ENCODE data around the gene HIVEP3.

Gene HIVEP3

DNA sequence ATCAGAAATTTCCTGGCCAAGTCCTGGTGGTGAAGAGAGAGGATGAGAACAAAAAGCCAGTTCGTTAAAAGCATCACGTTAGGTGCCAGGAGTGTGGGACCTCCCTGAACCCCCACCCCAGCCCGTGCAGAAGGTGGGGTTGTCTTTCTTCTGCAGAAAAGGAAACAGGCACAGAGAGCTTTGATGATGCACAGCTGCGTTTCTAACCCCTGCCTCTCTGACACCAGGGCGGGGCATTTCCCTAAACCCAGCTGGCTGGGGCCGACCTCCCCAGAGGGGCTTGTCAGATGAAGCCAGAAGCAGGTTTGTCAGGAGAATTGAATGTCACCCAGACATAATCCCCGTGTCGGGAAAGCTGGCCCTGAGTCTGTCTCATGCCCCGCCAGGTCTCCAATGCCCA lies 244.9 kb downstream of the HIVEP3 start:
- peak overlapping the region; percentile 35; the same call in 1 of the 2 replicates for H2AFZ ChIP-seq (ENCODE audit: low read length)
- no peaks in the 10 kb centered on the region for H3K9me3 ChIP-seq (replicated peaks; ENCODE audit: insufficient read depth, low read length)
- peak overlapping the region; percentile 19; the same call in 1 of the 2 replicates for H3K4me3 ChIP-seq (ENCODE audit: low read length)
- TF ChIP-seq, protein P1, sequence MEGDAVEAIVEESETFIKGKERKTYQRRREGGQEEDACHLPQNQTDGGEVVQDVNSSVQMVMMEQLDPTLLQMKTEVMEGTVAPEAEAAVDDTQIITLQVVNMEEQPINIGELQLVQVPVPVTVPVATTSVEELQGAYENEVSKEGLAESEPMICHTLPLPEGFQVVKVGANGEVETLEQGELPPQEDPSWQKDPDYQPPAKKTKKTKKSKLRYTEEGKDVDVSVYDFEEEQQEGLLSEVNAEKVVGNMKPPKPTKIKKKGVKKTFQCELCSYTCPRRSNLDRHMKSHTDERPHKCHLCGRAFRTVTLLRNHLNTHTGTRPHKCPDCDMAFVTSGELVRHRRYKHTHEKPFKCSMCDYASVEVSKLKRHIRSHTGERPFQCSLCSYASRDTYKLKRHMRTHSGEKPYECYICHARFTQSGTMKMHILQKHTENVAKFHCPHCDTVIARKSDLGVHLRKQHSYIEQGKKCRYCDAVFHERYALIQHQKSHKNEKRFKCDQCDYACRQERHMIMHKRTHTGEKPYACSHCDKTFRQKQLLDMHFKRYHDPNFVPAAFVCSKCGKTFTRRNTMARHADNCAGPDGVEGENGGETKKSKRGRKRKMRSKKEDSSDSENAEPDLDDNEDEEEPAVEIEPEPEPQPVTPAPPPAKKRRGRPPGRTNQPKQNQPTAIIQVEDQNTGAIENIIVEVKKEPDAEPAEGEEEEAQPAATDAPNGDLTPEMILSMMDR (IDR thresholded peaks at IDR 0.05; ENCODE audit: low read length): no peak
- TF ChIP-seq EZH2phosphoT487 (IDR thresholded peaks at IDR 0.05; ENCODE audit: low read length) (no peak), EZH2 (optimal IDR thresholded peaks at IDR 0.05; ENCODE audit: low read depth, low read length) (no peak)
- H3K79me2 ChIP-seq (ENCODE audit: low read length): no peaks in the 10 kb centered on the region
- no peaks in the 10 kb centered on the region for H3K9me2 ChIP-seq (replicated peaks; ENCODE audit: insufficient read depth, low read length)
- peak overlapping the region; percentile 51; the same call in 1 of the 2 replicates for H3K9ac ChIP-seq (ENCODE audit: low read length)
- no peaks in the 10 kb centered on the region for H3K36me3 ChIP-seq (replicated peaks; ENCODE audit: insufficient read depth, low read length)
- DNase-seq: peak; percentile 60
- peak overlapping the region; percentile 47 for H3K4me2 ChIP-seq (ENCODE audit: low read depth, low read length)
- H3K27me3 ChIP-seq (replicated peaks; ENCODE audit: insufficient read depth, low read length): no peaks in the 10 kb centered on the region
- peak overlapping the region; percentile 77 for H3K27ac ChIP-seq (ENCODE audit: low read length)
- H3F3A ChIP-seq (ENCODE audit: insufficient read depth, low read length): peaks cover 12% of the 10 kb centered on the region
- no peaks in the 10 kb centered on the region for H4K20me1 ChIP-seq (ENCODE audit: insufficient read depth, low read length)
- peaks cover 39% of the 10 kb centered on the region for H3K4me1 ChIP-seq (ENCODE audit: low read length)

DNA sequence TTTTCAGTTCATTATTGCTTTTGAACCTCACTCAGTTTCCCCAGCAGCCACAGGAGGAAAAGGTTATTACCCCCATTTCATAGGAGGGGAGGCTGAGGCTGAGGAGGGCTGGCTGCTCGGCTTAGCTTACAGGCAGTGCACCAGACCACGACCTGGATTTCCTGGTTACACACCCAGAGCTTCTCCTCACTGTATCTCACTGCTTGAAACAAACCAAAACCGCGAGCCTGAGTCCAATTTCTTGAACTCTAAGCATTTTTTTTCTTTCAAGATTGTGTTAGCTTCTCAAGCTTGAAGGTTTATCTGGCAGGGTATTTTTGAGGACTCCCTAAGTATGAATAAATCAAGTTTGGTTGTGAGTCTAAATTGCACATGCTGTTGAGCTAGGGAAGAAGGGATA lies 245.3 kb downstream of the HIVEP3 start:
- peak overlapping the region; percentile 35 for H2AFZ ChIP-seq (ENCODE audit: low read length)
- peak overlapping the region; percentile 77 for H3K27ac ChIP-seq (ENCODE audit: low read length)
- H3K4me2 ChIP-seq (ENCODE audit: low read depth, low read length): peak overlapping the region; percentile 47
- peaks cover 12% of the 10 kb centered on the region for H3F3A ChIP-seq (ENCODE audit: insufficient read depth, low read length)
- peaks cover 37% of the 10 kb centered on the region for H3K4me1 ChIP-seq (ENCODE audit: low read length)
- H3K36me3 ChIP-seq (replicated peaks; ENCODE audit: insufficient read depth, low read length): no peaks in the 10 kb centered on the region
- DNase-seq: peak; percentile 79
- H4K20me1 ChIP-seq (ENCODE audit: insufficient read depth, low read length): no peaks in the 10 kb centered on the region
- no peaks in the 10 kb centered on the region for H3K9me3 ChIP-seq (replicated peaks; ENCODE audit: insufficient read depth, low read length)
- no peaks in the 10 kb centered on the region for H3K27me3 ChIP-seq (replicated peaks; ENCODE audit: insufficient read depth, low read length)
- peak overlapping the region; percentile 51 for H3K9ac ChIP-seq (ENCODE audit: low read length)
- no peaks in the 10 kb centered on the region for H3K9me2 ChIP-seq (replicated peaks; ENCODE audit: insufficient read depth, low read length)
- no peak for TF ChIP-seq EZH2 (optimal IDR thresholded peaks at IDR 0.05; ENCODE audit: low read depth, low read length)
- TF ChIP-seq EZH2phosphoT487 (IDR thresholded peaks at IDR 0.05; ENCODE audit: low read length): no peak
- TF ChIP-seq, protein P1 (IDR thresholded peaks at IDR 0.05; ENCODE audit: low read length): no peak
- H3K79me2 ChIP-seq (ENCODE audit: low read length): no peaks in the 10 kb centered on the region
- peak overlapping the region; percentile 19; the same call in 1 of the 2 replicates for H3K4me3 ChIP-seq (ENCODE audit: low read length)

DNA sequence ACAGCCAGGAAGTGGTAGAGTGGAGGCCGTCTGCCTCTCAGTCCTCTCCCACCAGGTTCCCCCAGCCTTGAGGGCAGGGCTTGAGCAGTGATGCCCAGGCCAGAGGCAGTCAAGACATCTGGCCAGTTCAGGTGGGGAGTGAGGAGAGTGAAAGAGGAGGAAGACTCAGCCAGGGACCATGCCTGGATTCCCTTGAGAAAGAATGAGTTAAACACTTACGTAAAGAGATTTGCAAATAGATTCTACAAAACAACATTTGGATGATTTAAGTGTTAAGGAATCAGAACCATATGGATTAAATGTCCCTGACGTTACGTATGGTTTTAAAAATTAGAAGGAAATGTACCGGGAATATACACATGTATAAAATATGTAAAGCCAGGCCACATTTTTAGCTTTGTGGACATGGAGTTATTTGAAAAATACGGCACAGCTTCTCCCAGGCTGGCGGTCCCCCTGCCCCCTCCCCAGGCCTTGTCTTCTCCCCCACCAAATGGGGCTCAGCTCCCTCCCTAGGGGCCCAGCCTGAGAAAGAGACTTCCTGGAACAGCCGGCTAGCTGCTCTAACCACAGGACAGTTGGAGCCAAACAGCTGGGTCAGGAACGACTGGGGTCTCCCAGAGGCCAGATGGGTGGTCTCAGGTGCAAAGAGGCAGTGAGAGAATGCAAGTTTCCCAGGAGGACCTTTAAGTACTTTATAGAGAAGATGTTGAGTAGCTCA lies 245.9 kb downstream of the HIVEP3 start:
- no peak for TF ChIP-seq EZH2 (optimal IDR thresholded peaks at IDR 0.05; ENCODE audit: low read depth, low read length)
- TF ChIP-seq EZH2phosphoT487 (IDR thresholded peaks at IDR 0.05; ENCODE audit: low read length): no peak
- TF ChIP-seq, protein P1 (IDR thresholded peaks at IDR 0.05; ENCODE audit: low read length): no peak
- H3K9ac ChIP-seq (ENCODE audit: low read length): peak overlapping the region; percentile 51
- no peaks in the 10 kb centered on the region for H3K36me3 ChIP-seq (replicated peaks; ENCODE audit: insufficient read depth, low read length)
- no peaks in the 10 kb centered on the region for H3K27me3 ChIP-seq (replicated peaks; ENCODE audit: insufficient read depth, low read length)
- no peaks in the 10 kb centered on the region for H3K79me2 ChIP-seq (ENCODE audit: low read length)
- H3K27ac ChIP-seq (ENCODE audit: low read length): peak overlapping the region; percentile 77
- no peaks in the 10 kb centered on the region for H3K9me3 ChIP-seq (replicated peaks; ENCODE audit: insufficient read depth, low read length)
- no peaks in the 10 kb centered on the region for H4K20me1 ChIP-seq (ENCODE audit: insufficient read depth, low read length)
- H3K4me1 ChIP-seq (ENCODE audit: low read length): peaks cover 39% of the 10 kb centered on the region
- peak overlapping the region; percentile 35 for H2AFZ ChIP-seq (ENCODE audit: low read length)
- no peak for DNase-seq
- no peaks in the 10 kb centered on the region for H3K9me2 ChIP-seq (replicated peaks; ENCODE audit: insufficient read depth, low read length)
- H3K4me3 ChIP-seq (ENCODE audit: low read length): peak overlapping the region; percentile 19; the same call in 1 of the 2 replicates
- H3F3A ChIP-seq (ENCODE audit: insufficient read depth, low read length): peaks cover 12% of the 10 kb centered on the region
- H3K4me2 ChIP-seq (ENCODE audit: low read depth, low read length): peak overlapping the region; percentile 47
